Right lobe of liver (tissue), 6 donors: Measurements from ENCODE around the gene ZNF521. TPM values are rescaled to one million over a fixed set of nuclear protein-coding genes. Genes with fewer than 3 reads are reported as not detected.

Experiments used
- ATAC-seq, 4 donors: fragments of 200-7000 bp; cut with Tn5 transposase; one replicate each; pipeline ENCODE4 v1.9.1; 2020; ENCODE audit warnings: mild to moderate bottlenecking in 4 of 4, moderate library complexity in 4 of 4
- DNase-seq, 3 donors: peaks; one replicate each; pipeline ENCODE4 v3.0.0-alpha.2; 2020
- H3K27ac ChIP-seq, 3 donors: fragments of 200-600 bp; one replicate each; pipeline ENCODE4 v1.8.0; 2022
- H3K27me3 ChIP-seq, 2 donors: fragments of 200-600 bp; one replicate each; pipeline ENCODE4 v1.8.0; 2022
- H3K36me3 ChIP-seq, 4 donors: fragments of 200-600 bp; sonication (generic) in 1 of 4; one replicate each; pipeline versions ENCODE4 v1.5.1 to v1.8.0; 2017 to 2022; ENCODE audit warnings: control low read depth in 1 of 4
- H3K4me1 ChIP-seq, 4 donors: fragments of 200-600 bp; sonication (generic) in 1 of 4; one replicate each; pipeline versions ENCODE4 v1.5.1 to v1.8.0; 2017 to 2022; ENCODE audit warnings: control low read depth in 1 of 4
- H3K4me3 ChIP-seq, 3 donors: fragments of 200-600 bp; one replicate each; pipeline ENCODE4 v1.8.0; 2022
- H3K9me3 ChIP-seq, 4 donors: fragments of 200-600 bp; sonication (generic) in 1 of 4; one replicate each; pipeline versions ENCODE4 v1.5.1 to v1.8.0; 2017 to 2022; ENCODE audit warnings: control low read depth in 1 of 4
- CTCF ChIP-seq, 4 donors: fragments of 200-600 bp in 3 of 4; fragments of 450-650 bp in 1 of 4; IDR thresholded peaks; one replicate each; pipeline versions ENCODE4 v1.5.1 to v1.8.0; 2016 to 2022; ENCODE audit warnings: antibody characterized with exemption in 4 of 4, mild to moderate bottlenecking in 2 of 4
- POLR2A ChIP-seq: fragments of 450-650 bp; IDR thresholded peaks from one replicate; pipeline ENCODE4 v1.6.1; 2017; ENCODE audit warnings: antibody characterized with exemption, mild to moderate bottlenecking
- WGBS: methylation state at CpG from one replicate; pipeline ENCODE4 v1.1.6; 2018; ENCODE audit warnings: low coverage, low lambda C conversion rate; ENCODE audit not compliant: insufficient coverage; ENCODE audit errors: missing lambda C conversion rate; 5-methylcytosine and 5-hydroxymethylcytosine counted together
- intact Hi-C, 2 donors: fragments of 100-400 bp; cut with DNase I; formaldehyde crosslinking; loops; one replicate each; pipeline versions ENCODE4 v1.11.2 to v1.14.1; 2022
- total RNA-seq, 6 experiments: library from RNA; depleted of rRNA in 2 of 6; stranded (reverse); fragments of >200 nt in 2 of 6; fragmentation: NEBNext Ultra II Directional in 3 of 6; extraction: Animal tissue kit (Norgen Biotek cat#: 25700) in 3 of 6; gene quantifications; one replicate each; pipeline versions ENCODE4 v1.1.0 to v1.2.4, GENCODE V29; 2016 to 2023
- donor health status: DM: no; HTN: yes; CAD: no.
- donor health status: DM: no; HTN: no; CAD: no.
- donor health status: DM: no; HTN: no; CAD: no.
- donor health status: DM: no; HTN: yes; CAD: no.
- donor health status: DM: no; HTN: yes; CAD: no.

ZNF521 gene
- total RNA-seq, 6 experiments from 2014 or later = 0.31 to 2.9 (median 1.3) TPM

- H3K27ac ChIP-seq = no peak overlapping the region
- ATAC-seq (peak in 2 of 4 donors; percentile 29 to 34), DNase-seq (no peak)
- no peaks in the 10 kb centered on the region for H3K27me3 ChIP-seq
- intact Hi-C loops = no loop called here
- H3K36me3 ChIP-seq = no peaks in the 10 kb centered on the region
- no peaks in the 10 kb centered on the region for H3K9me3 ChIP-seq
- H3K4me3 ChIP-seq = no peak overlapping the region
- H3K4me1 ChIP-seq = no peaks in the 10 kb centered on the region
- WGBS = 13% methylated on average over 8 of the region's 8 CpGs
- no peak for TF ChIP-seq POLR2A
- no peak for TF ChIP-seq CTCF (IDR thresholded peaks at IDR 0.05)
Observed at GRCh38 chr18:25282282-25282681, 69.7 kb downstream of the ZNF521 start.

GRCh38 chr18:25281556-25281955 lies 70.4 kb downstream of the ZNF521 start:
- Histone ChIP-seq H3K27ac (no peak overlapping the region), H3K4me1 (no peaks in the 10 kb centered on the region), H3K27me3 (no peaks in the 10 kb centered on the region), H3K9me3 (no peaks in the 10 kb centered on the region), H3K36me3 (no peaks in the 10 kb centered on the region), H3K4me3 (no peak overlapping the region)
- ATAC-seq (no peak), DNase-seq (no peak)
- intact Hi-C loops = no loop called here
- 39% methylated on average over 6 of the region's 6 CpGs for WGBS
- no peak for TF ChIP-seq POLR2A
- TF ChIP-seq CTCF (IDR thresholded peaks at IDR 0.05) = no peak

- H3K4me3 ChIP-seq = no peak overlapping the region
- ATAC-seq = no peak
- TF ChIP-seq CTCF (IDR thresholded peaks at IDR 0.05) (no peak), POLR2A (no peak)
- H3K27ac ChIP-seq = no peak overlapping the region
- WGBS = 60% methylated on average over 6 of the region's 6 CpGs
- no peaks in the 10 kb centered on the region for H3K4me1 ChIP-seq
- no peaks in the 10 kb centered on the region for H3K9me3 ChIP-seq
- no peaks in the 10 kb centered on the region for H3K36me3 ChIP-seq
- no peaks in the 10 kb centered on the region for H3K27me3 ChIP-seq
- no peak for DNase-seq
- intact Hi-C loops = no loop called here
Observed at GRCh38 chr18:25279961-25280360, 72.0 kb downstream of the ZNF521 start.

GRCh38 chr18:25279556-25279955 lies 72.4 kb downstream of the ZNF521 start:
- no peaks in the 10 kb centered on the region for H3K4me1 ChIP-seq
- DNase-seq (no peak), ATAC-seq (no peak)
- TF ChIP-seq POLR2A = no peak
- TF ChIP-seq CTCF (IDR thresholded peaks at IDR 0.05) = no peak
- no peak overlapping the region for H3K27ac ChIP-seq
- H3K4me3 ChIP-seq = no peak overlapping the region
- no peaks in the 10 kb centered on the region for H3K9me3 ChIP-seq
- WGBS = 26% methylated on average over 3 of the region's 3 CpGs
- H3K36me3 ChIP-seq = no peaks in the 10 kb centered on the region
- no peaks in the 10 kb centered on the region for H3K27me3 ChIP-seq
- intact Hi-C loops = no loop called here

GRCh38 chr18:25279133-25279532 lies 72.8 kb downstream of the ZNF521 start:
- intact Hi-C loops = no loop called here
- ATAC-seq = no peak
- no peak for TF ChIP-seq CTCF (IDR thresholded peaks at IDR 0.05)
- no peak for TF ChIP-seq POLR2A
- no peak for DNase-seq
- no peak overlapping the region for H3K27ac ChIP-seq
- H3K36me3 ChIP-seq = no peaks in the 10 kb centered on the region
- 20% methylated on average over 2 of the region's 2 CpGs for WGBS
- no peaks in the 10 kb centered on the region for H3K27me3 ChIP-seq
- no peaks in the 10 kb centered on the region for H3K9me3 ChIP-seq
- H3K4me3 ChIP-seq = no peak overlapping the region
- H3K4me1 ChIP-seq = no peaks in the 10 kb centered on the region
